Erythroblast (primary cell): ENCODE data around the gene JAZF1.
"Not testable (repeated sequence)": the region's sequence is repeated elsewhere in the genome, so short reads cannot be mapped to it uniquely, and the experiment has no call there.

Experiments
- DNase-seq, 2 experiments: peaks; one replicate each; lab custom pipeline; 2025; lab: John Stamatoyannopoulos, UW
- GATA1 ChIP-seq: IDR thresholded peaks from 2 replicates; pipeline ENCODE4 v1.6.1; 2011; ENCODE audit warnings: low read depth, mild to moderate bottlenecking, control low read depth, low read length, moderate library complexity
- POLR2A ChIP-seq: IDR thresholded peaks from 2 replicates; pipeline ENCODE4 v1.6.1; 2011; ENCODE audit warnings: mild to moderate bottlenecking, low read length

JAZF1 gene

GRCh38 chr7:27895551-27895950, 285.0 kb downstream of the JAZF1 start:
- no peak for DNase-seq
- TF ChIP-seq GATA1 (no peak), POLR2A (no peak)

- no peak for DNase-seq
- TF ChIP-seq GATA1: no peak
- TF ChIP-seq POLR2A: no peak
Measured at GRCh38 chr7:27890205-27890849, 290.3 kb downstream of the JAZF1 start.

- TF ChIP-seq GATA1 (no peak), POLR2A (no peak)
- no peak for DNase-seq
Measured at GRCh38 chr7:27889800-27890199, 290.8 kb downstream of the JAZF1 start.

GRCh38 chr7:27888736-27889135, 291.9 kb downstream of the JAZF1 start:
- TF ChIP-seq POLR2A (no peak), GATA1 (no peak)
- no peak for DNase-seq

- DNase-seq: not testable (repeated sequence)
Measured at GRCh38 chr7:27886710-27887109, 293.9 kb downstream of the JAZF1 start.

GRCh38 chr7:27885652-27886051, 294.9 kb downstream of the JAZF1 start:
- TF ChIP-seq POLR2A: no peak
- no peak for TF ChIP-seq GATA1
- DNase-seq: no peak

- DNase-seq: no peak
- TF ChIP-seq GATA1: no peak
- TF ChIP-seq POLR2A: no peak
Measured at GRCh38 chr7:27883696-27884095, 296.9 kb downstream of the JAZF1 start.

GRCh38 chr7:27876756-27877155, 303.8 kb downstream of the JAZF1 start:
- no peak for DNase-seq
- TF ChIP-seq GATA1 (no peak), POLR2A (no peak)

- no peak for DNase-seq
- no peak for TF ChIP-seq POLR2A
- TF ChIP-seq GATA1: no peak
Measured at GRCh38 chr7:27875832-27876231, 304.8 kb downstream of the JAZF1 start.

GRCh38 chr7:27875061-27875460, 305.5 kb downstream of the JAZF1 start:
- TF ChIP-seq GATA1: no peak
- TF ChIP-seq POLR2A: no peak
- DNase-seq: no peak

GRCh38 chr7:27873981-27874957, 306.3 kb downstream of the JAZF1 start:
- no peak for DNase-seq
- TF ChIP-seq POLR2A: no peak
- TF ChIP-seq GATA1: no peak

- no peak for DNase-seq
- no peak for TF ChIP-seq POLR2A
- no peak for TF ChIP-seq GATA1
Measured at GRCh38 chr7:27872356-27873275, 308.0 kb downstream of the JAZF1 start.

GRCh38 chr7:27871866-27872265, 308.7 kb downstream of the JAZF1 start:
- DNase-seq: no peak
- TF ChIP-seq POLR2A (no peak), GATA1 (no peak)
